Neutrophil (primary cell): ENCODE results near the gene ORAI3.

Experiments
- H3K27ac ChIP-seq: fragments of 200-600 bp; sonication (generic); 2 replicates; pipeline ENCODE4 v1.5.1; 2016; ENCODE audit warnings: mild to moderate bottlenecking, moderate library complexity
- H3K27me3 ChIP-seq: fragments of 200-600 bp; sonication (generic); 2 replicates; pipeline ENCODE4 v1.6.0; 2016; ENCODE audit warnings: mild to moderate bottlenecking
- H3K36me3 ChIP-seq: fragments of 200-600 bp; sonication (generic); 2 replicates; pipeline ENCODE4 v1.5.1; 2017
- H3K4me1 ChIP-seq, 2 experiments: fragments of 200-600 bp in 1 of 2; sonication (generic) in 1 of 2; 1 replicate in 1 of 2; 2 replicates in 1 of 2; pipeline versions ENCODE4 v1.5.1 to v1.6.1; 2013 to 2016; ENCODE audit warnings: low read depth in 1 of 2, low read length in 1 of 2, mild to moderate bottlenecking in 1 of 2, moderate library complexity in 1 of 2; ENCODE audit not compliant: control insufficient read depth in 1 of 2, insufficient read depth in 1 of 2
- H3K4me3 ChIP-seq, 2 experiments: fragments of 200-600 bp in 1 of 2; sonication (generic) in 1 of 2; 1 replicate in 1 of 2; 2 replicates in 1 of 2; pipeline ENCODE4 v1.5.1; 2013 to 2016; ENCODE audit warnings: low read depth in 1 of 2, low read length in 1 of 2, mild to moderate bottlenecking in 1 of 2, moderate library complexity in 1 of 2
- H3K9me3 ChIP-seq: fragments of 200-600 bp; sonication (generic); 2 replicates; pipeline ENCODE4 v1.5.1; 2016
- CTCF ChIP-seq: fragments of 200-600 bp; sonication (generic); IDR thresholded peaks from 2 replicates; pipeline ENCODE4 v1.5.1; 2016; ENCODE audit warnings: antibody characterized with exemption

Gene ORAI3

GRCh38 chr16:30910427-30911029 lies 38.3 kb upstream of the ORAI3 start:
- Histone ChIP-seq H3K36me3 (no peaks in the 10 kb centered on the region), H3K9me3 (no peaks in the 10 kb centered on the region), H3K4me1 (peaks cover 1 to 9% of the 10 kb centered on the region in 2 experiments), H3K27ac (no peak overlapping the region), H3K4me3 (no peak overlapping the region), H3K27me3 (no peaks in the 10 kb centered on the region)
- no peak for TF ChIP-seq CTCF

- Histone ChIP-seq H3K27me3 (no peaks in the 10 kb centered on the region), H3K9me3 (no peaks in the 10 kb centered on the region), H3K4me3 (no peak overlapping the region), H3K36me3 (no peaks in the 10 kb centered on the region), H3K4me1 (peaks cover 0 to 17% of the 10 kb centered on the region in 2 experiments), H3K27ac (no peak overlapping the region)
- TF ChIP-seq CTCF = no peak
Observed at GRCh38 chr16:30912794-30913412, 36.0 kb upstream of the ORAI3 start.

GRCh38 chr16:30914830-30915229 lies 34.0 kb upstream of the ORAI3 start:
- Histone ChIP-seq H3K27ac (no peak overlapping the region), H3K36me3 (no peaks in the 10 kb centered on the region), H3K4me3 (no peak overlapping the region), H3K27me3 (no peaks in the 10 kb centered on the region), H3K9me3 (no peaks in the 10 kb centered on the region), H3K4me1 (peaks cover 4 to 17% of the 10 kb centered on the region in 2 experiments)
- no peak for TF ChIP-seq CTCF

GRCh38 chr16:30918614-30919013 lies 30.3 kb upstream of the ORAI3 start:
- H3K27me3 ChIP-seq = no peaks in the 10 kb centered on the region
- H3K4me3 ChIP-seq = no peak overlapping the region
- peaks cover 17 to 29% of the 10 kb centered on the region in 2 experiments for H3K4me1 ChIP-seq
- no peaks in the 10 kb centered on the region for H3K9me3 ChIP-seq
- H3K27ac ChIP-seq = peak overlapping the region; percentile 73
- no peak for TF ChIP-seq CTCF
- H3K36me3 ChIP-seq = no peaks in the 10 kb centered on the region

GRCh38 chr16:30920891-30921290 lies 28.0 kb upstream of the ORAI3 start:
- H3K9me3 ChIP-seq = no peaks in the 10 kb centered on the region
- no peaks in the 10 kb centered on the region for H3K27me3 ChIP-seq
- H3K27ac ChIP-seq = no peak overlapping the region
- H3K36me3 ChIP-seq = no peaks in the 10 kb centered on the region
- no peak overlapping the region for H3K4me3 ChIP-seq
- no peak for TF ChIP-seq CTCF
- peaks cover 21 to 22% of the 10 kb centered on the region in 2 experiments for H3K4me1 ChIP-seq
